ENCODE data around the gene SPATA9. TPM values are rescaled to one million over a fixed set of nuclear protein-coding genes. Genes with fewer than 3 reads are reported as not detected.

The SPATA9 gene
- total and polyA plus RNA-seq, 2 donors (not counting 3 experiments of a cell fraction or from before 2014, with no cell fraction given), result 0.07 TPM; not detected in 1

GRCh38 chr5:95728494-95729114 lies 45.8 kb upstream of the SPATA9 start:
- POLR2A ChIA-PET, result no interaction called here
- dilution Hi-C loops (cut with MboI; ENCODE audit: extremely low pct_ligation_motif_present, low sequenced_read_pairs), result no loop called here
- no TSS peak for BruUV-seq (replicated peaks)

More at GRCh38 chr5:95728494-95729114, 45.8 kb upstream of the SPATA9 start:
- Histone ChIP-seq H3K9ac (replicated peaks; ENCODE audit: extremely low read depth, insufficient read depth, low read length) (no peak overlapping the region), H3K4me2 (ENCODE audit: insufficient read depth, low read length) (peak overlapping the region; percentile 16), H3K4me1 (ENCODE audit: control insufficient read depth, extremely low read depth, insufficient read depth, low read length) (peaks cover 50% of the 10 kb centered on the region), H3K4me3 (replicated peaks in 1 of 3; ENCODE audit: insufficient read depth in 1 of 3, low read depth in 1 of 3, low read length in 3 of 3) (no peak overlapping the region), H3K27ac (ENCODE audit: insufficient read depth, low read depth, low read length) (peak overlapping the region; percentile 6), H3K9me3 (replicated peaks; ENCODE audit: control insufficient read depth, insufficient read depth, low read length) (no peaks in the 10 kb centered on the region), H3K79me2 (ENCODE audit: control insufficient read depth, insufficient read depth, low read length) (peaks cover 7% of the 10 kb centered on the region), H2AFZ (ENCODE audit: low read depth, low read length) (peak overlapping the region; percentile 50), H3K36me3 (ENCODE audit: control insufficient read depth in 2 of 2, extremely low read depth in 1 of 2, insufficient read depth in 2 of 2, low read length in 2 of 2) (no peaks in the 10 kb centered on the region), H3K27me3 (ENCODE audit: control insufficient read depth in 2 of 2, insufficient read depth in 2 of 2, low read length in 2 of 2) (no peaks in the 10 kb centered on the region), H4K20me1 (replicated peaks; ENCODE audit: control insufficient read depth, extremely low read depth, insufficient read depth, low read length) (no peaks in the 10 kb centered on the region), H3K9me1 (replicated peaks; ENCODE audit: control insufficient read depth, extremely low read depth, insufficient read depth, low read length) (no peaks in the 10 kb centered on the region)
- intact Hi-C loops (cut with micrococcal nuclease), result no loop called here
- DNase-seq (ENCODE audit: low read depth, low spot score), result no peak
- CTCF ChIA-PET, result no interaction called here
- TF ChIP-seq CTCF (IDR thresholded peaks at IDR 0.05; ENCODE audit: extremely low read depth in 1 of 2, insufficient read depth in 1 of 2, low read depth in 1 of 2, low read length in 2 of 2) (no peak), POLR2AphosphoS5 (IDR thresholded peaks at IDR 0.05; ENCODE audit: insufficient read depth, low read depth, low read length) (no peak), MYC (IDR thresholded peaks at IDR 0.05; ENCODE audit: low read depth, low read length) (no peak), MAX (IDR thresholded peaks at IDR 0.05; ENCODE audit: insufficient read depth, insufficient read length) (no peak), GATA2 (IDR thresholded peaks at IDR 0.05; ENCODE audit: insufficient read depth, insufficient read length, low read depth, low read length) (peak; percentile 80), FOS (IDR thresholded peaks at IDR 0.05; ENCODE audit: borderline replicate concordance, insufficient read depth, low read length) (peak; percentile 12), POLR2A (IDR thresholded peaks at IDR 0.05; ENCODE audit: low read depth, low read length) (no peak)
- FAIRE-seq, result peak; percentile 42
